Kidney (tissue), 14 donors: Measurements from ENCODE around the gene MGP. TPM values are rescaled to one million over a fixed set of nuclear protein-coding genes. Genes with fewer than 3 reads are reported as not detected.

ENCODE experiments used
- DNase-seq, 5 donors: peaks; one replicate each; pipeline ENCODE4 v3.0.0-alpha.2; 2013 to 2020
- FAIRE-seq: peaks from 2 replicates; lab custom pipeline; 2012; peaks lifted over from hg19 to GRCh38; lab: Jason Lieb, UNC
- H3K27ac ChIP-seq, 2 donors: one replicate each; pipeline ENCODE4 v1.7.0; 2013; ENCODE audit warnings: low read depth in 2 of 2, low read length in 2 of 2, inconsistent platforms in 1 of 2
- H3K27me3 ChIP-seq: one replicate; pipeline ENCODE4 v1.7.1; 2013; ENCODE audit warnings: low read length, inconsistent platforms; ENCODE audit not compliant: control insufficient read depth, insufficient read depth
- H3K36me3 ChIP-seq, 3 donors: one replicate each; pipeline versions ENCODE4 v1.7.0 to v1.7.1; 2013; ENCODE audit warnings: low read length in 3 of 3, control low read depth in 1 of 3, inconsistent platforms in 1 of 3; ENCODE audit not compliant: insufficient read depth in 3 of 3, control insufficient read depth in 2 of 3
- H3K4me1 ChIP-seq, 3 donors: one replicate each; pipeline versions ENCODE4 v1.7.0 to v1.7.1; 2013; ENCODE audit warnings: low read length in 3 of 3, inconsistent platforms in 1 of 3, low read depth in 1 of 3; ENCODE audit not compliant: control insufficient read depth in 2 of 3, insufficient read depth in 2 of 3
- H3K4me3 ChIP-seq, 3 donors: one replicate each; pipeline versions ENCODE4 v1.7.0 to v1.8.1; 2013; ENCODE audit warnings: low read length in 3 of 3, control low read depth in 1 of 3, inconsistent platforms in 1 of 3
- H3K9ac ChIP-seq, 3 donors: one replicate each; pipeline versions ENCODE4 v1.7.0 to v1.7.1; 2013; ENCODE audit warnings: low read length in 3 of 3, control low read depth in 1 of 3, inconsistent platforms in 1 of 3
- H3K9me3 ChIP-seq, 3 donors: one replicate each; pipeline versions ENCODE4 v1.7.0 to v1.7.1; 2013; ENCODE audit warnings: low read length in 3 of 3, control low read depth in 1 of 3, inconsistent platforms in 1 of 3; ENCODE audit not compliant: control insufficient read depth in 2 of 3, insufficient read depth in 1 of 3
- CTCF ChIP-seq: IDR thresholded peaks from 3 replicates; pipeline ENCODE4 v1.5.1; 2012; ENCODE audit warnings: mild to moderate bottlenecking, moderate library complexity, borderline replicate concordance; ENCODE audit not compliant: insufficient read depth; ENCODE audit errors: extremely low read depth
- intact Hi-C: fragments of 100-400 bp; cut with DNase I; formaldehyde crosslinking; loops from one replicate; pipeline ENCODE4 v1.11.1; 2022
- polyA plus RNA-seq: library from polyadenylated mRNA; stranded (reverse); fragments of 350-450 nt; fragmentation: Illumina TruSeq; extraction: RNeasy Lipid Tissue Mini Kit (QIAGEN cat#74804); gene quantifications from one replicate; pipeline ENCODE4 v1.2.3, GENCODE V29; 2014; ENCODE audit warnings: low read depth, low replicate concordance; ENCODE audit not compliant: insufficient read depth
- total RNA-seq: library from RNA; stranded (reverse); fragmentation: NEBNext Ultra II Directional; extraction: Animal tissue kit (Norgen Biotek cat#: 25700); gene quantifications from one replicate; pipeline ENCODE4 v1.2.1, GENCODE V29; 2021
- donor health status: control.
- donor health status: control.
- donor health status: control.
- donor health status: control.
- donor health status: control.
- donor health status: DM: yes; HTN: yes; CAD: no.
- donor health status: Normal renal cell carcinoma (clear cell type).

Gene MGP
- total and polyA plus RNA-seq, 2 donors from 2014 or later: 745 to 811 TPM

- Histone ChIP-seq H3K9ac (no peak overlapping the region), H3K27me3 (no peaks in the 10 kb centered on the region), H3K4me1 (peaks cover 0 to 7% (median 0%) of the 10 kb centered on the region in 3 donors), H3K9me3 (no peaks in the 10 kb centered on the region), H3K27ac (no peak overlapping the region), H3K36me3 (no peaks in the 10 kb centered on the region), H3K4me3 (no peak overlapping the region)
- intact Hi-C loops: no loop called here
- DNase-seq: no peak
- FAIRE-seq: no peak
- no peak for TF ChIP-seq CTCF
Measured at GRCh38 chr12:14907953-14908352, 22.3 kb upstream of the MGP start.

- Histone ChIP-seq H3K27ac (peak overlapping the region in 1 of 2 donors; percentile 41), H3K4me3 (no peak overlapping the region), H3K9me3 (no peaks in the 10 kb centered on the region), H3K4me1 (peaks cover 0 to 7% (median 0%) of the 10 kb centered on the region in 3 donors), H3K36me3 (no peaks in the 10 kb centered on the region), H3K9ac (no peak overlapping the region), H3K27me3 (no peaks in the 10 kb centered on the region)
- DNase-seq: no peak
- no peak for TF ChIP-seq CTCF
- no peak for FAIRE-seq
- intact Hi-C loops: no loop called here
Measured at GRCh38 chr12:14906114-14906513, 20.5 kb upstream of the MGP start.

- peak overlapping the region in 1 of 3 donors; percentile 32 for H3K4me3 ChIP-seq
- H3K4me1 ChIP-seq: peaks cover 0 to 7% (median 0%) of the 10 kb centered on the region in 3 donors
- peak overlapping the region; percentile 36 to 87 for H3K27ac ChIP-seq
- intact Hi-C loops: no loop called here
- H3K36me3 ChIP-seq: no peaks in the 10 kb centered on the region
- DNase-seq (peak in 1 of 5 donors; percentile 39), FAIRE-seq (no peak)
- H3K27me3 ChIP-seq: no peaks in the 10 kb centered on the region
- H3K9ac ChIP-seq: no peak overlapping the region
- no peak for TF ChIP-seq CTCF
- no peaks in the 10 kb centered on the region for H3K9me3 ChIP-seq
Measured at GRCh38 chr12:14905269-14906004, 19.8 kb upstream of the MGP start.
